Astrocyte of the cerebellum (primary cell): ENCODE results near the gene FBLN2.

Source experiments
- DNase-seq: peaks from one replicate; pipeline ENCODE4 v3.0.0-alpha.2; 2011; ENCODE audit warnings: low read depth
- H3K4me3 ChIP-seq: 2 replicates; pipeline ENCODE4 v1.5.1; 2011; ENCODE audit warnings: mild to moderate bottlenecking, low read depth, low read length, moderate library complexity
- CTCF ChIP-seq: IDR thresholded peaks from 2 replicates; pipeline ENCODE4 v1.5.1; 2012; ENCODE audit warnings: low read length, low read depth, moderate library complexity, mild to moderate bottlenecking; ENCODE audit errors: missing control alignments
- in situ Hi-C: cut with HindIII; loops from 2 replicates; pipeline ENCODE4 v1.10.0; 2017; ENCODE audit warnings: low sequenced_read_pairs

The FBLN2 gene

GRCh38 chr3:13572926-13573623 is 24.1 kb downstream of the FBLN2 start:
- DNase-seq, result no peak
- no peak overlapping the region for H3K4me3 ChIP-seq
- no peak for TF ChIP-seq CTCF
- in situ Hi-C loops, result no loop called here

- no peak for TF ChIP-seq CTCF
- H3K4me3 ChIP-seq, result no peak overlapping the region
- DNase-seq, result no peak
- in situ Hi-C loops, result no loop called here
Observed at GRCh38 chr3:13574083-13574797, 25.3 kb downstream of the FBLN2 start.

- TF ChIP-seq CTCF, result no peak
- H3K4me3 ChIP-seq, result no peak overlapping the region
- in situ Hi-C loops, result no loop called here
- DNase-seq, result no peak
Observed at GRCh38 chr3:13574798-13575451, 26.0 kb downstream of the FBLN2 start.

- DNase-seq, result no peak
- in situ Hi-C loops, result no loop called here
Observed at GRCh38 chr3:13575459-13576061, 26.6 kb downstream of the FBLN2 start.

GRCh38 chr3:13577181-13578121 is 28.5 kb downstream of the FBLN2 start:
- TF ChIP-seq CTCF, result no peak
- in situ Hi-C loops, result no loop called here
- no peak overlapping the region for H3K4me3 ChIP-seq
- DNase-seq, result no peak

More at GRCh38 chr3:13575459-13576061, 26.6 kb downstream of the FBLN2 start:
- H3K4me3 ChIP-seq, result no peak overlapping the region
- no peak for TF ChIP-seq CTCF

- H3K4me3 ChIP-seq, result no peak overlapping the region
- DNase-seq, result no peak
- no peak for TF ChIP-seq CTCF
- in situ Hi-C loops, result no loop called here
Observed at GRCh38 chr3:13578251-13578650, 29.3 kb downstream of the FBLN2 start.
